HG02884 (cell line): Measurements from ENCODE around the gene GRIP2.

ENCODE experiments used
- ATAC-seq: cut with Tn5 transposase; IDR thresholded peaks from one replicate; pipeline ENCODE4 v1.9.1; 2021; ENCODE audit warnings: mild to moderate bottlenecking, moderate library complexity; ENCODE audit not compliant: unreplicated experiment

The GRIP2 gene

GRCh38 chr3:14488286-14489041, 51.7 kb downstream of the GRIP2 start:
- ATAC-seq: no peak

GRCh38 chr3:14487821-14488220, 52.3 kb downstream of the GRIP2 start:
- ATAC-seq: no peak

- no peak for ATAC-seq
Measured at GRCh38 chr3:14487086-14487485, 53.1 kb downstream of the GRIP2 start.

- no peak for ATAC-seq
Measured at GRCh38 chr3:14486460-14486859, 53.7 kb downstream of the GRIP2 start.

GRCh38 chr3:14485981-14486380, 54.2 kb downstream of the GRIP2 start:
- no peak for ATAC-seq

GRCh38 chr3:14484741-14485140, 55.4 kb downstream of the GRIP2 start:
- no peak for ATAC-seq

GRCh38 chr3:14483286-14483685, 56.9 kb downstream of the GRIP2 start:
- ATAC-seq: no peak

GRCh38 chr3:14482271-14482721, 57.8 kb downstream of the GRIP2 start:
- ATAC-seq: no peak

- no peak for ATAC-seq
Measured at GRCh38 chr3:14481646-14482036, 58.5 kb downstream of the GRIP2 start.

GRCh38 chr3:14481018-14481645, 59.0 kb downstream of the GRIP2 start:
- no peak for ATAC-seq

- no peak for ATAC-seq
Measured at GRCh38 chr3:14480207-14481017, 59.7 kb downstream of the GRIP2 start.

GRCh38 chr3:14479591-14479990, 60.6 kb downstream of the GRIP2 start:
- ATAC-seq: no peak

- ATAC-seq: no peak
Measured at GRCh38 chr3:14478956-14479550, 61.1 kb downstream of the GRIP2 start.

- ATAC-seq: no peak
Measured at GRCh38 chr3:14477311-14477935, 62.7 kb downstream of the GRIP2 start.

GRCh38 chr3:14476583-14477265, 63.4 kb downstream of the GRIP2 start:
- no peak for ATAC-seq

- ATAC-seq: no peak
Measured at GRCh38 chr3:14475621-14476020, 64.5 kb downstream of the GRIP2 start.

GRCh38 chr3:14474363-14475081, 65.6 kb downstream of the GRIP2 start:
- ATAC-seq: no peak

- ATAC-seq: no peak
Measured at GRCh38 chr3:14473411-14473891, 66.7 kb downstream of the GRIP2 start.
